ENCODE measurements around the gene HSD17B12.

DNA sequence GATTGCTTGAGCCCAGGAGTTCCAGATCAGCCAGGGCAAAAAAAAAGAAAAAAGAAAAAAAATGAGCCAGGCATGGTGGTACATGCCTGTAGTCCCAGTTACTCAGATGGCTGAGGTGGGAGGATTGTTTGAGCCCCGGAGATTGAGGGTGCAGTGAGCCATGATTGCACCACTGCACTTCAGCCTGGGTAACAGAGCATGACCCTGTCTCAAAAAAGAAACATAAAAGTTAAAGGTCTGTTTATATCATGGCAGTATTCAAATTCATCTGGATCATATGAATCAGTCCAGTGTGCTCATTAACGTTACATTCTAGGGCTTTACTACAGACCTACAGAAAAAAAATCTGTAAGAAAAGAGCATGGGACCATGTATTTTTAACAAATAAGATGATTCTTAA is 13.9 kb downstream of the HSD17B12 start:
- TF ChIP-seq, protein P1, sequence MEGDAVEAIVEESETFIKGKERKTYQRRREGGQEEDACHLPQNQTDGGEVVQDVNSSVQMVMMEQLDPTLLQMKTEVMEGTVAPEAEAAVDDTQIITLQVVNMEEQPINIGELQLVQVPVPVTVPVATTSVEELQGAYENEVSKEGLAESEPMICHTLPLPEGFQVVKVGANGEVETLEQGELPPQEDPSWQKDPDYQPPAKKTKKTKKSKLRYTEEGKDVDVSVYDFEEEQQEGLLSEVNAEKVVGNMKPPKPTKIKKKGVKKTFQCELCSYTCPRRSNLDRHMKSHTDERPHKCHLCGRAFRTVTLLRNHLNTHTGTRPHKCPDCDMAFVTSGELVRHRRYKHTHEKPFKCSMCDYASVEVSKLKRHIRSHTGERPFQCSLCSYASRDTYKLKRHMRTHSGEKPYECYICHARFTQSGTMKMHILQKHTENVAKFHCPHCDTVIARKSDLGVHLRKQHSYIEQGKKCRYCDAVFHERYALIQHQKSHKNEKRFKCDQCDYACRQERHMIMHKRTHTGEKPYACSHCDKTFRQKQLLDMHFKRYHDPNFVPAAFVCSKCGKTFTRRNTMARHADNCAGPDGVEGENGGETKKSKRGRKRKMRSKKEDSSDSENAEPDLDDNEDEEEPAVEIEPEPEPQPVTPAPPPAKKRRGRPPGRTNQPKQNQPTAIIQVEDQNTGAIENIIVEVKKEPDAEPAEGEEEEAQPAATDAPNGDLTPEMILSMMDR (IDR thresholded peaks at IDR 0.05), result no peak
- TF ChIP-seq EP300 (IDR thresholded peaks at IDR 0.05) (no peak), POLR2A (IDR thresholded peaks at IDR 0.05) (no peak), POLR2AphosphoS5 (IDR thresholded peaks at IDR 0.05) (no peak)
